ENCODE measurements around the gene CAMTA1. TPM values are rescaled to one million over a fixed set of nuclear protein-coding genes. Genes with fewer than 3 reads are reported as not detected.

CAMTA1 gene
- total RNA-seq, 1 experiment from 2014 or later, result 50.3 TPM

DNA sequence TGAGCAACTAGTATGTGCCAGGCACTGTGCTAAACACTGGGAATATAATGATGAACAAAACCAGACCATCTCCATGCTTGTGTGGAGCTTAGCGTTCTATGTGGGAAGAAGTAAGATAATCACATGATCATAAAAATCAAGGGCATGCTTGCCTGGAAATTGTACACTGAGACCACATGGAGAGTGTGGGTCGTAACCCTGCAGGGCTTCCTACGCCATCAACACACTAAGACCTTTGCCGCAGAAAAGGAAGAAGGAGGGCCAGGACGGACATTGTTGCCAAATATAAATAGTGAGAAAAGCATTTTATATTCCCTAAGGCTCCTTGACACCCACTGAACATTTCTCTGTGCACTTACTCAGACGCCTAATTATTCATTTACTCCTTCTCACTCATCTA is 597.7 kb downstream of the CAMTA1 start:
- H3K4me3 Mint-ChIP-seq (ENCODE audit: low read depth, unreplicated experiment), result no peak overlapping the region

GRCh38 chr1:7383671-7384520 is 598.6 kb downstream of the CAMTA1 start:
- CTCF ChIA-PET, result no interaction called here
- intact Hi-C loops (cut with micrococcal nuclease; ENCODE audit: unreplicated experiment), result no loop called here
- Mint-ChIP-seq H3K4me3 (ENCODE audit: low read depth, unreplicated experiment) (no peak overlapping the region), H3K27me3 (ENCODE audit: unreplicated experiment) (peaks cover 23% of the 10 kb centered on the region), H3K9me3 (ENCODE audit: low read depth, unreplicated experiment) (no peaks in the 10 kb centered on the region), H3K27ac (ENCODE audit: unreplicated experiment) (no peak overlapping the region), H3K4me1 (ENCODE audit: low read depth, unreplicated experiment) (peaks cover 8% of the 10 kb centered on the region), H3K36me3 (ENCODE audit: insufficient read depth, unreplicated experiment) (no peaks in the 10 kb centered on the region)
- TF ChIP-seq, protein P1, sequence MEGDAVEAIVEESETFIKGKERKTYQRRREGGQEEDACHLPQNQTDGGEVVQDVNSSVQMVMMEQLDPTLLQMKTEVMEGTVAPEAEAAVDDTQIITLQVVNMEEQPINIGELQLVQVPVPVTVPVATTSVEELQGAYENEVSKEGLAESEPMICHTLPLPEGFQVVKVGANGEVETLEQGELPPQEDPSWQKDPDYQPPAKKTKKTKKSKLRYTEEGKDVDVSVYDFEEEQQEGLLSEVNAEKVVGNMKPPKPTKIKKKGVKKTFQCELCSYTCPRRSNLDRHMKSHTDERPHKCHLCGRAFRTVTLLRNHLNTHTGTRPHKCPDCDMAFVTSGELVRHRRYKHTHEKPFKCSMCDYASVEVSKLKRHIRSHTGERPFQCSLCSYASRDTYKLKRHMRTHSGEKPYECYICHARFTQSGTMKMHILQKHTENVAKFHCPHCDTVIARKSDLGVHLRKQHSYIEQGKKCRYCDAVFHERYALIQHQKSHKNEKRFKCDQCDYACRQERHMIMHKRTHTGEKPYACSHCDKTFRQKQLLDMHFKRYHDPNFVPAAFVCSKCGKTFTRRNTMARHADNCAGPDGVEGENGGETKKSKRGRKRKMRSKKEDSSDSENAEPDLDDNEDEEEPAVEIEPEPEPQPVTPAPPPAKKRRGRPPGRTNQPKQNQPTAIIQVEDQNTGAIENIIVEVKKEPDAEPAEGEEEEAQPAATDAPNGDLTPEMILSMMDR (IDR thresholded peaks at IDR 0.05; ENCODE audit: unreplicated experiment), result no peak
- DNase-seq, result no peak
- no TSS peak for BruUV-seq (replicated peaks)

More for the DNA sequence above, 597.7 kb downstream of the CAMTA1 start:
- H3K27ac Mint-ChIP-seq (ENCODE audit: unreplicated experiment), result no peak overlapping the region
- DNase-seq, result no peak
- intact Hi-C loops (cut with micrococcal nuclease; ENCODE audit: unreplicated experiment), result no loop called here
- CTCF ChIA-PET, result interaction anchor here (0.6 kb wide), 1 partner anchor 580 kb away, joined by 4 read pairs; no protein-coding TSS in a partner anchor
- H3K27me3 Mint-ChIP-seq (ENCODE audit: unreplicated experiment), result peaks cover 23% of the 10 kb centered on the region
- TF ChIP-seq, protein P1 (IDR thresholded peaks at IDR 0.05; ENCODE audit: unreplicated experiment), result no peak
- no peaks in the 10 kb centered on the region for H3K9me3 Mint-ChIP-seq (ENCODE audit: low read depth, unreplicated experiment)
- no peaks in the 10 kb centered on the region for H3K36me3 Mint-ChIP-seq (ENCODE audit: insufficient read depth, unreplicated experiment)
- BruUV-seq (replicated peaks), result no TSS peak
- H3K4me1 Mint-ChIP-seq (ENCODE audit: low read depth, unreplicated experiment), result peaks cover 8% of the 10 kb centered on the region

DNA sequence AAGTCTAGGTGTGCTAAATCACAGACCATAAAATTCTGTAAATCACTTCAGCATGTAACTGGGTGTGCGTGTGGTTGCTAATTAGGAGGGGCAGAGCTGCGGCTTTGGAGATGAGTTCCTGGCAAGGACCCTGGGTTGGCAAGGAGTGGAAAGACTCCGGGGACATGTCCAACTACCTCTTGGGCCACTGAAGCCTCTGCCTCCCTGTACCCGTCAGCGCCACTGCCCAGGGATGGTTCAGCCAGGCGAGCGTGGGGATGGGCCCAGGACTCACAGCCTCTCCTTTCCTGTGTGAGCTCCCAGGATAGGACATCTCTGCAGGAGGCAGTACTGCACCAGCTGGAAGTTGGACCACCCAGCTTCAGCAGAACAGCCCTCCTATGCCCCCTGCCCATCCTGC is 599.4 kb downstream of the CAMTA1 start:
- no peak overlapping the region for H3K27ac Mint-ChIP-seq (ENCODE audit: unreplicated experiment)
- DNase-seq, result no peak
- CTCF ChIA-PET, result interaction anchor here (0.7 kb wide), 1 partner anchor 15 kb away, joined by 4 read pairs; no protein-coding TSS in a partner anchor
- H3K9me3 Mint-ChIP-seq (ENCODE audit: low read depth, unreplicated experiment), result no peaks in the 10 kb centered on the region
- no peaks in the 10 kb centered on the region for H3K36me3 Mint-ChIP-seq (ENCODE audit: insufficient read depth, unreplicated experiment)
- intact Hi-C loops (cut with micrococcal nuclease; ENCODE audit: unreplicated experiment), result no loop called here
- TF ChIP-seq, protein P1 (IDR thresholded peaks at IDR 0.05; ENCODE audit: unreplicated experiment), result no peak
- peaks cover 23% of the 10 kb centered on the region for H3K27me3 Mint-ChIP-seq (ENCODE audit: unreplicated experiment)
- no peak overlapping the region for H3K4me3 Mint-ChIP-seq (ENCODE audit: low read depth, unreplicated experiment)
- no TSS peak for BruUV-seq (replicated peaks)
- H3K4me1 Mint-ChIP-seq (ENCODE audit: low read depth, unreplicated experiment), result peaks cover 8% of the 10 kb centered on the region

GRCh38 chr1:7385471-7386225 is 600.4 kb downstream of the CAMTA1 start:
- CTCF ChIA-PET, result interaction anchor here (0.7 kb wide), 1 partner anchor 14 kb away, joined by 4 read pairs; no protein-coding TSS in a partner anchor
- no peak for DNase-seq
- H3K36me3 Mint-ChIP-seq (ENCODE audit: insufficient read depth, unreplicated experiment), result no peaks in the 10 kb centered on the region
- TF ChIP-seq, protein P1 (IDR thresholded peaks at IDR 0.05; ENCODE audit: unreplicated experiment), result no peak
- intact Hi-C loops (cut with micrococcal nuclease; ENCODE audit: unreplicated experiment), result no loop called here
- no peaks in the 10 kb centered on the region for H3K9me3 Mint-ChIP-seq (ENCODE audit: low read depth, unreplicated experiment)
- no peak overlapping the region for H3K27ac Mint-ChIP-seq (ENCODE audit: unreplicated experiment)
- peaks cover 8% of the 10 kb centered on the region for H3K4me1 Mint-ChIP-seq (ENCODE audit: low read depth, unreplicated experiment)
- no TSS peak for BruUV-seq (replicated peaks)
- H3K4me3 Mint-ChIP-seq (ENCODE audit: low read depth, unreplicated experiment), result no peak overlapping the region
- H3K27me3 Mint-ChIP-seq (ENCODE audit: unreplicated experiment), result peaks cover 23% of the 10 kb centered on the region
